ENCODE data around the gene ETNK2. TPM values are rescaled to one million over a fixed set of nuclear protein-coding genes. Genes with fewer than 3 reads are reported as not detected.
A peak's percentile ranks its signal among the peaks of the same experiment; 100 is the strongest.

The ETNK2 gene
- total RNA-seq, 1 donor, result 2.6 TPM

DNA sequence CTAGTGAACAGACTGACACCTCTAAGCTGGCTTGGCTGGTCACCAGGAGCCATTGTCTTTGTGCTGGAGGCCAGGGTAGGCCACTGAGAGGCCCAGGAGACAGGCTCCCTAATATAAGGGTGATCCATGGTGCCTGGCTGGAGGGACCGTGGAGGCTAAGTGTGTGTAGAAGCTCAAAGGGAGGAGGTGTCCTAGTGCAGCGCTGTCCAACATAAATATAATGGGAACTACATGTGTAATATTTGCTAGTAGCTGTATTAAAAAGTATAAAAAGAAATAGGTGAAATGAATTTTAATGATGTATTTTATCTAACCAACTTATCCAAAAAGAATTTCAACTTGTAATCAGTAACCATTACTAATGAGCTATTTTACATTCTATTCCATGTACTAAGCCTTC is 44.0 kb downstream of the ETNK2 start:
- no peak overlapping the region for H3K4me3 ChIP-seq (ENCODE audit: low read depth, low read length)
- TF ChIP-seq, protein P1, sequence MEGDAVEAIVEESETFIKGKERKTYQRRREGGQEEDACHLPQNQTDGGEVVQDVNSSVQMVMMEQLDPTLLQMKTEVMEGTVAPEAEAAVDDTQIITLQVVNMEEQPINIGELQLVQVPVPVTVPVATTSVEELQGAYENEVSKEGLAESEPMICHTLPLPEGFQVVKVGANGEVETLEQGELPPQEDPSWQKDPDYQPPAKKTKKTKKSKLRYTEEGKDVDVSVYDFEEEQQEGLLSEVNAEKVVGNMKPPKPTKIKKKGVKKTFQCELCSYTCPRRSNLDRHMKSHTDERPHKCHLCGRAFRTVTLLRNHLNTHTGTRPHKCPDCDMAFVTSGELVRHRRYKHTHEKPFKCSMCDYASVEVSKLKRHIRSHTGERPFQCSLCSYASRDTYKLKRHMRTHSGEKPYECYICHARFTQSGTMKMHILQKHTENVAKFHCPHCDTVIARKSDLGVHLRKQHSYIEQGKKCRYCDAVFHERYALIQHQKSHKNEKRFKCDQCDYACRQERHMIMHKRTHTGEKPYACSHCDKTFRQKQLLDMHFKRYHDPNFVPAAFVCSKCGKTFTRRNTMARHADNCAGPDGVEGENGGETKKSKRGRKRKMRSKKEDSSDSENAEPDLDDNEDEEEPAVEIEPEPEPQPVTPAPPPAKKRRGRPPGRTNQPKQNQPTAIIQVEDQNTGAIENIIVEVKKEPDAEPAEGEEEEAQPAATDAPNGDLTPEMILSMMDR (IDR thresholded peaks at IDR 0.05; ENCODE audit: insufficient read depth, low read length), result no peak
- no peak for DNase-seq (ENCODE audit: low read depth)

DNA sequence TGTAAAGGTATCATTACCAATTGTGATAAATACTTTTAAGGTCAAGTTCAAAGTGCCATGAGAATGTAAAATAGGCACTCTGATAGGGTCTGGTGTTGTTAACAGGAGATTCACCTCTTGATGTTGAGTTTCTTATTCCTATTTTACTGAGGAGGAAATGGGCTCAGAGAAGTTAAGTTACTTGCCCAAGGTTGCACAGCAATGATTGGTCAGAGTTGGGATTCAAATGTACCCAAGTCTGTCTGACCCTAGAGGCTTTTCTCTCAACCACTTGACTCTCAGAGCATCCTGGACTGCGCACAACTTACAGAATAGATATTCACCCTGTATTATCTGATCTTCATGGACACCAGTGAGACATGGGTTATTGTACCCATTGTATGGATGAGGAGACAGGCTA is 45.0 kb downstream of the ETNK2 start:
- TF ChIP-seq, protein P1 (IDR thresholded peaks at IDR 0.05; ENCODE audit: insufficient read depth, low read length), result no peak
- no peak for DNase-seq (ENCODE audit: low read depth)

DNA sequence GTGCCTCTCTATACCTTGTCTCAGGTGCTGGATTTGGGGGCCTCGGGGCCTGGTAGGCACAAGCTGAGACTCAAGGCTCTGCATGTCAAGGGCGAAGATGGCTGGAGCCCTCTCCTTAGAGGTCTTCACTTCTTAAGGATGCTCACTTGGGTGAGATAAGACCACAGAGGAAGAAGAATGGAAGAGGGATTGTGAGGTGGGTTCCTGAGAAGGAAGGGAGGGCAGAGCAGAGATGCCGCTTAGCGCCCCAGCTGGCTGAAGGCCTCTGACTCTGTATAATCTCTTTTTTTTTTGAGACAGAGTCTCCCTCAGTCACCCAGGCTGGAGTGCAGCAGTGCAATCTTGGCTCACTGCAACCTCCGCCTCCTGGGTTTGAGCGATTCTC is 46.7 kb downstream of the ETNK2 start:
- TF ChIP-seq, protein P1 (IDR thresholded peaks at IDR 0.05; ENCODE audit: insufficient read depth, low read length), result no peak
- H3K4me3 ChIP-seq (ENCODE audit: low read depth, low read length), result no peak overlapping the region
- no peak for DNase-seq (ENCODE audit: low read depth)

More for the DNA sequence above, 45.0 kb downstream of the ETNK2 start:
- no peak overlapping the region for H3K4me3 ChIP-seq (ENCODE audit: low read depth, low read length)

DNA sequence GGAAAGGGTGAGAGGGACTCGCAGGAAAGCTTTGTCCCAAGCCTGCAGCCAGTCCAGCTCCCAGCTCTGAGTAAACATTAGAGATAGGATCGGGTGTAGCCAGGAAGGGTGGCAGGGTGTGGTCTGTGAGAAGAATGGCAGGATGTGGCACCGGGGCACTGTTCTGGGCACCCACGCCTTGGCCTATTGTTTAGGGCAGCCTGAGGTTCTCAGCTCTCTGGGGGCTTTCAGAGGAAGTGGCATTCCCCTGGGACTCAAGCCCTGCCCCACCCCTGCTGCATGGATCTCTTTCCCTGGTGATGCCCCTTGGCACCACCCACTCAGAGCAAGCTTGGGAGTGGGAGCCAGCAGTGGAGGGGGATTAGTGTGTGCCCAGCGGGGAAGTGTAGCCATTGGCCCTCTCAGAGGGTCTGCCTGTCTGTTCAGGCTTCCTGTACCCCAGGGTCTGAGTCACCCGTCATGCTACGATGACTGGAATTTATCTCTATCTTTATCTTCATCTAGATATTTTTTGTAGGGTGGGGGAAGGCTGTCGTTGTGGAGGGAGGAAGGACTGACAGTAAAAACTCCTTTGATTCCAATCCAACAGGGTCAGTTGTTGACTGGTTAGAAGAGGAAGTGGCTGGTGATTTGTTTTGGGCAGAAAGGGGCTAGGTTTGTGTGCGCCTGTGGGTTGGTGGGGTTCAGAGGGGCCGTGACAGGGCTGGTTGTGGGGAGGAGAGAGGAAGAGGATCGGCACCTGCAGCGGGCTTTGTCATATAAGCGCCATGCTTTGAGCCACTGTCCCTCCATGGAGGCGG is 47.3 kb downstream of the ETNK2 start:
- DNase-seq (ENCODE audit: low read depth), result peak; percentile 27
- no peak overlapping the region for H3K4me3 ChIP-seq (ENCODE audit: low read depth, low read length)
- TF ChIP-seq, protein P1 (IDR thresholded peaks at IDR 0.05; ENCODE audit: insufficient read depth, low read length), result no peak

DNA sequence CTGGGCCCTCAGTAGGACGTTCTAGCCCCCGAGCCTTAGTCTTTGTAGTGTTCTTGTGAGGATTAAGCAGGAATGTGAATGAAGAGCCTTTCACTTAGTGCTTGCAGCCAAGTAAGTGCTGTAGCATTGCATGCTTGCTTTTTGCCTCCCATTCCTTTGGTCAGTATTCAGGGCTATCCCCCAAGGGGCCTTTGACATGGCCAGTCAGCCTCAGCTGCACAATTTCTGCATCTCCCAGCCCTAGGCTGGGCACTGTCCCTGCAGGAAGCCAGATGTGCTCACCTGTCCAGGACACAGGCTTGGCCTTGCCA is 48.5 kb downstream of the ETNK2 start:
- peak; percentile 60 for DNase-seq (ENCODE audit: low read depth)
- TF ChIP-seq, protein P1 (IDR thresholded peaks at IDR 0.05; ENCODE audit: insufficient read depth, low read length), result no peak
- H3K4me3 ChIP-seq (ENCODE audit: low read depth, low read length), result no peak overlapping the region

DNA sequence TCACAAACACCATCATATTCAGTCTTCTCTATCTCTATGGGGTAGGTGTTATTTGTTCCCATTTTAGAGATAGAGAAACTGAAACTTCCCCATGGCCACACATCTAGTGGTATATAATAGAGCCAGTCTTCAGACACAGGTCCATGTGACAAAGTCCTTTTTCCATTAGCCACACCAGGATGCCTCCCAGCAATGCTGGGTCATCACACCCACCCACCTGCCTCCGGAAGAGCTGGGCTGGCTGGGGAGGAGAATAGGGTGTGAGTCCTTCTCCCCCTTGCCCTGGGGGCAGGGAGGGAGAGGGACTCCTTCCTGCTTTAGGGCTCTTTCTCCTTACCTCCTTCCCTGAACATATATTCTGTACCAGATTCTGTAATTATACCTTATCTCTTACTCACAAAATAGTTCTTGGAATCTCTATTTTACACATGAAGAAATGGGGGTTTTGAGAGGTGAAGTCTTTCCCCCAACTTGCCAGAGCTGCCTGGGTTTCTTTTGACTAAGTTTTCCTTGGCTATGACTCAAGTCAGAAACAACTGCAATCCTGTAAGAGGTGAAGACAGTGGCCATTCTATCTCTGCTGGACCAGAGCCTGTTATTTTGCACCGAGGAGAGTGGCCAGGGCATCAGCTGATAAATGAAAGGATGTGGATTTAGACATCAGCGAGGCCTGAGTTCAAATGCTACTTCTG is 49.0 kb downstream of the ETNK2 start:
- DNase-seq (ENCODE audit: low read depth), result peak; percentile 65
- H3K4me3 ChIP-seq (ENCODE audit: low read depth, low read length), result no peak overlapping the region
- TF ChIP-seq, protein P1 (IDR thresholded peaks at IDR 0.05; ENCODE audit: insufficient read depth, low read length), result no peak
